ENCODE results near the gene PIAS3. TPM values are rescaled to one million over a fixed set of nuclear protein-coding genes. Genes with fewer than 3 reads are reported as not detected.

PIAS3 gene
- total and polyA plus RNA-seq, 10 of the 15 experiments (the other 5 are each of a cell fraction or from before 2014, with no cell fraction given) = 0.85 to 14.9 (median 10.6) TPM

GRCh38 chr1:145863282-145864018, 4.6 kb upstream of the PIAS3 start:
- ChIA-PET POLR2A (no interaction called here), CTCF (interaction anchor here (1.1 to 2.3 kb wide), 3 partner anchors 18 to 63 kb away, joined by 3 to 6 read pairs (median 5); partner anchors contain the start of genes NUDT17 and RBM8A), RAD21 (ENCODE audit: unreplicated experiment) (no interaction called here), SMC1A (ENCODE audit: uncharacterized antibody, unreplicated experiment) (interaction anchor here (1.0 to 1.2 kb wide), 3 partner anchors 18 to 69 kb away, joined by 3 to 4 read pairs (median 3); partner anchors contain the start of gene NUDT17)
- BruUV-seq (replicated peaks) = no TSS peak
- intact Hi-C loops (cut with micrococcal nuclease; ENCODE audit: unreplicated experiment) = no loop called here
- Histone ChIP-seq H3K27ac (ENCODE audit: control insufficient read depth, insufficient read depth) (no peak overlapping the region), H3K9ac (ENCODE audit: control insufficient read depth, insufficient read depth, low read length) (no peak overlapping the region), H3K79me2 (ENCODE audit: control insufficient read depth, insufficient read depth, low read length) (no peaks in the 10 kb centered on the region), H3K36me3 (ENCODE audit: control insufficient read depth in 2 of 2, insufficient read depth in 2 of 2, low read length in 1 of 2) (no peaks in the 10 kb centered on the region), H3K27me3 (replicated peaks in 1 of 2; ENCODE audit: control insufficient read depth in 2 of 2, insufficient read depth in 2 of 2, low read length in 1 of 2) (peaks cover 0 to 3% of the 10 kb centered on the region in 2 experiments; a peak in 1 of 4 replicates), H3K4me2 (ENCODE audit: control insufficient read depth, insufficient read depth) (no peak overlapping the region), H3K4me1 (ENCODE audit: control insufficient read depth, insufficient read depth, low read length) (no peaks in the 10 kb centered on the region), H3K9me3 (replicated peaks; ENCODE audit: control insufficient read depth, insufficient read depth, low read length) (no peaks in the 10 kb centered on the region), H4K20me1 (ENCODE audit: control insufficient read depth, insufficient read depth) (no peaks in the 10 kb centered on the region), H3K4me3 (no peak overlapping the region), H2AFZ (ENCODE audit: control insufficient read depth, low read depth, low read length) (no peak overlapping the region)
- WGBS (ENCODE audit: insufficient coverage, insufficient replicate concordance, low lambda C conversion rate, missing lambda C conversion rate) = 59% methylated on average over 5 of the region's 5 CpGs
- TF ChIP-seq NKRF (conservative IDR thresholded peaks at IDR 0.05) = no peak
- no peak for TF ChIP-seq ZBTB40 (IDR thresholded peaks at IDR 0.05; ENCODE audit: borderline replicate concordance)
- TF ChIP-seq NR2C2 (IDR thresholded peaks at IDR 0.05; ENCODE audit: borderline replicate concordance, control insufficient read depth, insufficient read length, low read depth) = no peak
- TF ChIP-seq BCL11A (IDR thresholded peaks at IDR 0.05; ENCODE audit: low read depth, low read length) = no peak
- no peak for TF ChIP-seq MAX (IDR thresholded peaks at IDR 0.05; ENCODE audit: low read depth, low read length)
- no peak for TF ChIP-seq E2F4 (IDR thresholded peaks at IDR 0.05; ENCODE audit: low read depth, low read length)
- TF ChIP-seq TAF1 (IDR thresholded peaks at IDR 0.05; ENCODE audit: borderline replicate concordance, low read depth, low read length) = no peak
- TF ChIP-seq HDAC6 (IDR thresholded peaks at IDR 0.05; ENCODE audit: unreplicated experiment) = no peak
- no peak for TF ChIP-seq ZZZ3 (IDR thresholded peaks at IDR 0.05; ENCODE audit: control insufficient read depth, insufficient read length, low read depth)
- TF ChIP-seq GABPA (IDR thresholded peaks at IDR 0.05; ENCODE audit: low read depth) = no peak
- no peak for TF ChIP-seq ZBED1 (IDR thresholded peaks at IDR 0.05; ENCODE audit: borderline replicate concordance)
- TF ChIP-seq MTA2 (IDR thresholded peaks at IDR 0.05; ENCODE audit: low read depth) = no peak
- TF ChIP-seq ZBTB33 (IDR thresholded peaks at IDR 0.05) = no peak
- no peak for TF ChIP-seq FOS (IDR thresholded peaks at IDR 0.05; ENCODE audit: borderline replicate concordance, extremely low read depth, insufficient read length)
- FAIRE-seq = no peak
- no peak for ATAC-seq
- in situ Hi-C loops (cut with MboI) = no loop called here
- DNase-seq (ENCODE audit: low read depth, low spot score) = no peak
